HepG2 (cell line): ENCODE data around the gene MPHOSPH8. TPM values are rescaled to one million over a fixed set of nuclear protein-coding genes. Genes with fewer than 3 reads are reported as not detected.
A peak's percentile ranks its signal among the peaks of the same experiment; 100 is the strongest.

ENCODE experiments used
- ATAC-seq: fragments of 200-7000 bp; cut with Tn5 transposase; 3 replicates; pipeline ENCODE4 v1.9.1; 2020; ENCODE audit warnings: mild to moderate bottlenecking, moderate library complexity
- BruUV-seq: library from RNA; stranded (reverse); fragments of 400-500 nt; replicated peaks from 2 replicates; lab custom pipeline; 2021; lab: Mats Ljungman, UMichigan
- CTCF ChIA-PET: fragments of 300-600 bp; formaldehyde crosslinking; extraction: SDS; loops from one replicate; lab custom pipeline; 2021; ENCODE audit warnings: low total read pairs, inconsistent platforms, low intra/inter-chr PET ratio; lab: Yijun Ruan, JAX
- POLR2A ChIA-PET: fragments of 350-600 bp; sonication (Branson Sonifier 250); formaldehyde crosslinking; loops from one replicate; lab custom pipeline; 2020; ENCODE audit warnings: antibody characterized with exemption, inconsistent platforms; lab: Yijun Ruan, JAX
- DNase-seq: peaks from one replicate; pipeline ENCODE4 v3.0.0-alpha.2; 2015; ENCODE audit warnings: low spot score
- FAIRE-seq: peaks from 3 replicates; lab custom pipeline; 2011; peaks lifted over from hg19 to GRCh38; lab: Jason Lieb, UNC
- H2AFZ ChIP-seq: one replicate; pipeline ENCODE4 v1.6.1; 2011; ENCODE audit warnings: low read length, inconsistent platforms
- H3K27ac ChIP-seq: fragments of 300-600 bp; 3 replicates; pipeline ENCODE4 v1.8.0; 2011; ENCODE audit warnings: mixed run types, mild to moderate bottlenecking, mixed read lengths, low read length, inconsistent platforms; ENCODE audit not compliant: insufficient read depth; ENCODE audit errors: extremely low read length
- H3K27me3 ChIP-seq, 2 experiments: fragments of 200-600 bp in 1 of 2; 2 replicates in 1 of 2; 3 replicates in 1 of 2; pipeline versions ENCODE4 v1.6.0 to v1.8.0; 2011; ENCODE audit warnings: low read length in 2 of 2, mild to moderate bottlenecking in 2 of 2, moderate library complexity in 2 of 2, inconsistent platforms in 1 of 2; ENCODE audit not compliant: insufficient read depth in 2 of 2, control insufficient read depth in 1 of 2
- H3K36me3 ChIP-seq, 2 experiments: fragments of 200-600 bp in 1 of 2; replicated peaks in 1 of 2; 2 replicates in 1 of 2; 3 replicates in 1 of 2; pipeline versions ENCODE4 v1.5.1 to v1.8.0; 2011; ENCODE audit warnings: low read length in 2 of 2, inconsistent platforms in 1 of 2; ENCODE audit not compliant: insufficient read depth in 2 of 2, control insufficient read depth in 1 of 2
- H3K4me1 ChIP-seq: 2 replicates; pipeline ENCODE4 v1.5.1; 2012; ENCODE audit warnings: low read length, inconsistent platforms; ENCODE audit not compliant: insufficient read depth
- H3K4me2 ChIP-seq: 2 replicates; pipeline ENCODE4 v1.6.0; 2011; ENCODE audit warnings: low read depth, low read length, inconsistent platforms
- H3K4me3 ChIP-seq, 3 experiments: fragments of 200-600 bp in 1 of 3; sonication (generic), shearing (Covaris generic) in 1 of 3; replicated peaks in 1 of 3; 2 replicates each; pipeline ENCODE4 v1.5.1; 2011 to 2016; ENCODE audit warnings: low read length in 3 of 3, inconsistent platforms in 2 of 3, low read depth in 2 of 3, mild to moderate bottlenecking in 2 of 3, control low read depth in 1 of 3, mixed read lengths in 1 of 3; ENCODE audit not compliant: insufficient read depth in 1 of 3
- H3K79me2 ChIP-seq: one replicate; pipeline ENCODE4 v1.6.1; 2011; ENCODE audit warnings: low read length, inconsistent platforms; ENCODE audit not compliant: insufficient read depth
- H3K9ac ChIP-seq: 2 replicates; pipeline ENCODE4 v1.6.0; 2011; ENCODE audit warnings: mild to moderate bottlenecking, low read depth, low read length, inconsistent platforms; ENCODE audit not compliant: insufficient read depth
- H3K9me3 ChIP-seq: 2 replicates; pipeline ENCODE4 v1.5.1; 2012; ENCODE audit warnings: mild to moderate bottlenecking, low read length
- H4K20me1 ChIP-seq: 2 replicates; pipeline ENCODE4 v1.6.0; 2011; ENCODE audit warnings: inconsistent platforms, mild to moderate bottlenecking, low read length, moderate library complexity; ENCODE audit not compliant: insufficient read depth
- ELF1 ChIP-seq: sonication (generic); formaldehyde crosslinking; IDR thresholded peaks from 2 replicates; pipeline ENCODE4 v1.4.0; 2020; ENCODE audit warnings: missing genetic modification reagents
- NCOA2 ChIP-seq: sonication (generic); formaldehyde crosslinking; IDR thresholded peaks from 2 replicates; pipeline ENCODE4 v1.8.0; 2022; ENCODE audit warnings: inconsistent platforms
- ZBTB43 ChIP-seq: sonication (generic); formaldehyde crosslinking; conservative IDR thresholded peaks from 2 replicates; pipeline ENCODE4 v1.4.0; 2020; ENCODE audit warnings: missing genetic modification reagents
- ZNF543 ChIP-seq: sonication (generic); formaldehyde crosslinking; IDR thresholded peaks from 2 replicates; pipeline ENCODE4 v1.4.0; 2020; ENCODE audit warnings: mild to moderate bottlenecking, missing genetic modification reagents
- ZNF644 ChIP-seq: IDR thresholded peaks from 2 replicates; pipeline ENCODE4 v1.6.1; 2016; ENCODE audit warnings: low read depth
- WGBS: methylation state at CpG from one replicate; pipeline ENCODE4 v1.1.6; 2017; ENCODE audit warnings: low lambda C conversion rate; 5-methylcytosine and 5-hydroxymethylcytosine counted together
- in situ Hi-C: cut with HindIII; loops from 2 replicates; pipeline ENCODE4 v1.10.0; 2017; ENCODE audit warnings: low pct_unique_long_range_greater_than_20kb; ENCODE audit not compliant: extremely low pct_ligation_motif_present
- intact Hi-C: fragments of 100-400 bp; cut with micrococcal nuclease; formaldehyde crosslinking; loops from one replicate; pipeline ENCODE4 v1.10.0; 2022; ENCODE audit not compliant: unreplicated experiment
- polyA plus RNA-seq, 8 experiments: library from polyadenylated mRNA; depleted of rRNA in 3 of 8; stranded (reverse) in 7 of 8; unstranded in 1 of 8; fragments of >200 nt; fragmentation: Illumina TruSeq in 4 of 8; extraction: Trizol in 4 of 8; gene quantifications; 2 replicates each; pipeline versions ENCODE4 v1.2.1 to v1.2.3, GENCODE V29; 2011 to 2016; ENCODE audit warnings: low read depth in 4 of 8, missing spikeins in 1 of 8, mixed read lengths in 1 of 8; ENCODE audit not compliant: insufficient read depth in 1 of 8
- total RNA-seq, 5 experiments: library from RNA; depleted of rRNA; stranded (reverse); fragments of >200 nt; fragmentation: Illumina TruSeq; extraction: Trizol; gene quantifications; 2 replicates each; pipeline ENCODE4 v1.2.3, GENCODE V29; 2016; ENCODE audit warnings: low read depth in 1 of 5
- TF ChIP-seq, protein P1 (sequence below): sonication (generic); formaldehyde crosslinking; IDR thresholded peaks from 2 replicates; pipeline ENCODE4 v1.5.0; 2020; ENCODE audit warnings: mild to moderate bottlenecking, missing genetic modification reagents, borderline replicate concordance

Gene MPHOSPH8
- total and polyA plus RNA-seq, 2 of the 13 experiments (the other 11 are each of a cell fraction or from before 2014, with no cell fraction given): 17.3 to 20.9 TPM

GRCh38 chr13:19622193-19622592 is 11.3 kb upstream of the MPHOSPH8 start (continued):
- TF ChIP-seq NCOA2 (CRISPR knock-in tag): no peak

GRCh38 chr13:19624265-19624664 is 9.2 kb upstream of the MPHOSPH8 start:
- 98% methylated on average over 2 of the region's 2 CpGs for WGBS
- intact Hi-C loops: no loop called here
- TF ChIP-seq ZBTB43 (CRISPR knock-in tag) (no peak), ZNF543 (no peak)
- Histone ChIP-seq H3K9ac (no peak overlapping the region), H3K4me1 (peaks cover 33% of the 10 kb centered on the region), H3K27me3 (no peaks in the 10 kb centered on the region), H4K20me1 (peaks cover 5% of the 10 kb centered on the region; the same call in 1 of the 2 replicates), H3K9me3 (no peaks in the 10 kb centered on the region), H3K27ac (no peak overlapping the region), H3K36me3 (peaks cover 0 to 2% of the 10 kb centered on the region in 2 experiments; a peak in 1 of 5 replicates), H3K4me3 (no peak overlapping the region), H3K4me2 (no peak overlapping the region), H2AFZ (no peak overlapping the region), H3K79me2 (peaks cover 61% of the 10 kb centered on the region)
- ChIA-PET POLR2A (interaction anchor here (2.9 kb wide), 1 partner anchor 9 kb away, joined by 7 read pairs; the partner anchor contains the start of gene MPHOSPH8), CTCF (no interaction called here)
- ATAC-seq (no peak), FAIRE-seq (no peak), DNase-seq (no peak)
- no TSS peak for BruUV-seq
- in situ Hi-C loops: no loop called here

DNA sequence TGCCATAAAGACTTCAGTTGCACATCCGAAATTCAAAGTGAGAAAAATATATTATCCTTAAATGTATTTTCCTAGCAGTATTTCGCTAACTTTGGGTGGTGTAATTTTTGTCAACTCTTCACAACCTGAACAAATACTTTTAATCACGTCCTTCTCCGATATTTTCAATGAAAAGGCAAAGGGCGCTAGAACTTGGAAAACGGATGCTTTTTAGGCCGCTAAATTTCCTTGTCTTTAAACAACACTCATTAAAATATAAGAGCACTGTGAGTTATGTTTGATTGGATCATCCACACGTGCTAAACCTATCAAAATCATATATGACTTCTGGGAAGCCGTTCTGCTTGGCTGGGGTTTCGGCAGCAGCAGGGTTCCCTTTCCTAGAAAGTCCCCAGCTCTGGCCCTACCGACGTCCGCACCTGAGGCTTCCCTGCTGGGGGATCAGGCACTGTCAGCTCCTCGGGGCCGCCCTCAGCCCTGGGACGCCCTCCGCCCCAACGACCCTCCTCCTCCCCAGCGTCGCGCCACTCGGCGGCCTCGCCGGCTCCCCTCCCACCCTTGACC is 462 bp upstream of the MPHOSPH8 start:
- CTCF ChIA-PET: no interaction called here
- FAIRE-seq: no peak
- intact Hi-C loops: loop anchor here (1.0 to 5.0 kb wide), 2 partner anchors 31 to 46 kb away; no protein-coding TSS in a partner anchor
- Histone ChIP-seq H3K9ac (peak overlapping the region; percentile 68), H3K9me3 (no peaks in the 10 kb centered on the region), H3K4me2 (peak overlapping the region; percentile 66), H4K20me1 (peaks cover 3% of the 10 kb centered on the region; the same call in 1 of the 2 replicates), H3K27ac (peak overlapping the region; percentile 50), H3K36me3 (peaks cover 2 to 16% of the 10 kb centered on the region in 2 experiments; a peak in 2 of 5 replicates), H3K79me2 (peaks cover 36% of the 10 kb centered on the region), H2AFZ (no peak overlapping the region), H3K27me3 (peaks cover 0 to 4% of the 10 kb centered on the region in 2 experiments; a peak in 1 of 5 replicates), H3K4me3 (peak overlapping the region; percentile 88 to 92 (median 88); a peak in 5 of 6 replicates), H3K4me1 (peaks cover 28% of the 10 kb centered on the region)
- DNase-seq: no peak
- POLR2A ChIA-PET: interaction anchor here (0.5 to 2.3 kb wide), 9 partner anchors 10 to 120 kb away, joined by 3 to 14 read pairs (median 5); no protein-coding TSS in a partner anchor
- in situ Hi-C loops: no loop called here
- WGBS: 29% methylated on average over 20 of the region's 25 CpGs
- BruUV-seq: no TSS peak
- no peak for ATAC-seq
- TF ChIP-seq ELF1 (no peak), ZNF644 (CRISPR knock-in tag) (no peak)
- TF ChIP-seq, protein P1, sequence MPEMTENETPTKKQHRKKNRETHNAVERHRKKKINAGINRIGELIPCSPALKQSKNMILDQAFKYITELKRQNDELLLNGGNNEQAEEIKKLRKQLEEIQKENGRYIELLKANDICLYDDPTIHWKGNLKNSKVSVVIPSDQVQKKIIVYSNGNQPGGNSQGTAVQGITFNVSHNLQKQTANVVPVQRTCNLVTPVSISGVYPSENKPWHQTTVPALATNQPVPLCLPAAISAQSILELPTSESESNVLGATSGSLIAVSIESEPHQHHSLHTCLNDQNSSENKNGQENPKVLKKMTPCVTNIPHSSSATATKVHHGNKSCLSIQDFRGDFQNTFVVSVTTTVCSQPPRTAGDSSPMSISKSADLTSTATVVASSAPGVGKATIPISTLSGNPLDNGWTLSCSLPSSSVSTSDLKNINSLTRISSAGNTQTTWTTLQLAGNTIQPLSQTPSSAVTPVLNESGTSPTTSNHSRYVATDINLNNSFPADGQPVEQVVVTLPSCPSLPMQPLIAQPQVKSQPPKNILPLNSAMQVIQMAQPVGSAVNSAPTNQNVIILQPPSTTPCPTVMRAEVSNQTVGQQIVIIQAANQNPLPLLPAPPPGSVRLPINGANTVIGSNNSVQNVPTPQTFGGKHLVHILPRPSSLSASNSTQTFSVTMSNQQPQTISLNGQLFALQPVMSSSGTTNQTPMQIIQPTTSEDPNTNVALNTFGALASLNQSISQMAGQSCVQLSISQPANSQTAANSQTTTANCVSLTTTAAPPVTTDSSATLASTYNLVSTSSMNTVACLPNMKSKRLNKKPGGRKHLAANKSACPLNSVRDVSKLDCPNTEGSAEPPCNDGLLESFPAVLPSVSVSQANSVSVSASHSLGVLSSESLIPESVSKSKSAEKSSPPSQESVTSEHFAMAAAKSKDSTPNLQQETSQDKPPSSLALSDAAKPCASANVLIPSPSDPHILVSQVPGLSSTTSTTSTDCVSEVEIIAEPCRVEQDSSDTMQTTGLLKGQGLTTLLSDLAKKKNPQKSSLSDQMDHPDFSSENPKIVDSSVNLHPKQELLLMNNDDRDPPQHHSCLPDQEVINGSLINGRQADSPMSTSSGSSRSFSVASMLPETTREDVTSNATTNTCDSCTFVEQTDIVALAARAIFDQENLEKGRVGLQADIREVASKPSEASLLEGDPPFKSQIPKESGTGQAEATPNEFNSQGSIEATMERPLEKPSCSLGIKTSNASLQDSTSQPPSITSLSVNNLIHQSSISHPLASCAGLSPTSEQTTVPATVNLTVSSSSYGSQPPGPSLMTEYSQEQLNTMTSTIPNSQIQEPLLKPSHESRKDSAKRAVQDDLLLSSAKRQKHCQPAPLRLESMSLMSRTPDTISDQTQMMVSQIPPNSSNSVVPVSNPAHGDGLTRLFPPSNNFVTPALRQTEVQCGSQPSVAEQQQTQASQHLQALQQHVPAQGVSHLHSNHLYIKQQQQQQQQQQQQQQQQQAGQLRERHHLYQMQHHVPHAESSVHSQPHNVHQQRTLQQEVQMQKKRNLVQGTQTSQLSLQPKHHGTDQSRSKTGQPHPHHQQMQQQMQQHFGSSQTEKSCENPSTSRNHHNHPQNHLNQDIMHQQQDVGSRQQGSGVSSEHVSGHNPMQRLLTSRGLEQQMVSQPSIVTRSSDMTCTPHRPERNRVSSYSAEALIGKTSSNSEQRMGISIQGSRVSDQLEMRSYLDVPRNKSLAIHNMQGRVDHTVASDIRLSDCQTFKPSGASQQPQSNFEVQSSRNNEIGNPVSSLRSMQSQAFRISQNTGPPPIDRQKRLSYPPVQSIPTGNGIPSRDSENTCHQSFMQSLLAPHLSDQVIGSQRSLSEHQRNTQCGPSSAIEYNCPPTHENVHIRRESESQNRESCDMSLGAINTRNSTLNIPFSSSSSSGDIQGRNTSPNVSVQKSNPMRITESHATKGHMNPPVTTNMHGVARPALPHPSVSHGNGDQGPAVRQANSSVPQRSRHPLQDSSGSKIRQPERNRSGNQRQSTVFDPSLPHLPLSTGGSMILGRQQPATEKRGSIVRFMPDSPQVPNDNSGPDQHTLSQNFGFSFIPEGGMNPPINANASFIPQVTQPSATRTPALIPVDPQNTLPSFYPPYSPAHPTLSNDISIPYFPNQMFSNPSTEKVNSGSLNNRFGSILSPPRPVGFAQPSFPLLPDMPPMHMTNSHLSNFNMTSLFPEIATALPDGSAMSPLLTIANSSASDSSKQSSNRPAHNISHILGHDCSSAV (CRISPR knock-in tag): no peak
